Thoracic aorta (tissue), 2 donors: Measurements from ENCODE around the gene CCNB2. TPM values are rescaled to one million over a fixed set of nuclear protein-coding genes. Genes with fewer than 3 reads are reported as not detected.

ENCODE experiments used
- ATAC-seq: fragments of 150-250 bp; one replicate; pipeline ENCODE4 v1.8.0; 2017; ENCODE audit warnings: low read depth; ENCODE audit not compliant: insufficient number of reproducible peaks, low FRiP score
- DNase-seq: peaks from one replicate; pipeline ENCODE4 v3.0.0-alpha.2; 2020; ENCODE audit warnings: low spot score
- H3K27ac ChIP-seq, 2 donors: fragments of 200-600 bp; sonication (generic); 1 replicate in 1 of 2; 2 replicates in 1 of 2; pipeline ENCODE4 v1.5.1; 2016; ENCODE audit warnings: mild to moderate bottlenecking in 2 of 2, moderate library complexity in 2 of 2
- H3K27me3 ChIP-seq: fragments of 200-600 bp; sonication (generic); replicated peaks from 2 replicates; pipeline ENCODE4 v1.6.0; 2016; ENCODE audit warnings: mild to moderate bottlenecking; ENCODE audit not compliant: insufficient read depth
- H3K36me3 ChIP-seq: fragments of 200-600 bp; sonication (generic); one replicate; pipeline ENCODE4 v1.5.1; 2016
- H3K4me1 ChIP-seq, 2 donors: fragments of 200-600 bp; sonication (generic); 1 replicate in 1 of 2; 2 replicates in 1 of 2; pipeline versions ENCODE4 v1.5.1 to v1.6.0; 2016; ENCODE audit warnings: low read depth in 2 of 2, mild to moderate bottlenecking in 1 of 2; ENCODE audit not compliant: control insufficient read depth in 1 of 2
- H3K4me3 ChIP-seq: fragments of 200-600 bp; sonication (generic); 2 replicates; pipeline ENCODE4 v1.5.1; 2016; ENCODE audit warnings: mild to moderate bottlenecking
- H3K9me3 ChIP-seq: fragments of 200-600 bp; sonication (generic); 2 replicates; pipeline ENCODE4 v1.5.1; 2016
- CTCF ChIP-seq: fragments of 200-600 bp; sonication (generic); IDR thresholded peaks from one replicate; pipeline ENCODE4 v1.5.1; 2019; ENCODE audit warnings: antibody characterized with exemption
- total RNA-seq, 2 donors: library from RNA; depleted of rRNA; stranded (reverse); fragments of >200 nt; gene quantifications; one replicate each; pipeline versions ENCODE4 v1.1.0 to v1.2.3, GENCODE V29; 2016

The CCNB2 gene
- total RNA-seq, 2 donors from 2014 or later, result 0.42 to 0.54 TPM

GRCh38 chr15:59165726-59166125 is 60.8 kb downstream of the CCNB2 start:
- Histone ChIP-seq H3K4me3 (no peak overlapping the region), H3K36me3 (peaks cover 15% of the 10 kb centered on the region), H3K4me1 (peaks cover 39 to 52% of the 10 kb centered on the region in 2 donors), H3K27ac (peak overlapping the region; percentile 55 to 73), H3K9me3 (no peaks in the 10 kb centered on the region), H3K27me3 (no peaks in the 10 kb centered on the region)
- no peak for TF ChIP-seq CTCF
- DNase-seq, result no peak
- no peak for ATAC-seq

- H3K27ac ChIP-seq, result peak overlapping the region; percentile 55 to 73
- no peak overlapping the region for H3K4me3 ChIP-seq
- no peak for DNase-seq
- H3K9me3 ChIP-seq, result no peaks in the 10 kb centered on the region
- no peak for TF ChIP-seq CTCF
- no peak for ATAC-seq
- H3K4me1 ChIP-seq, result peaks cover 44 to 56% of the 10 kb centered on the region in 2 donors
- no peaks in the 10 kb centered on the region for H3K27me3 ChIP-seq
- H3K36me3 ChIP-seq, result peaks cover 10% of the 10 kb centered on the region
These were observed 61.2 kb downstream of the CCNB2 start for GRCh38 chr15:59166166-59166565.

GRCh38 chr15:59166601-59167265 is 61.8 kb downstream of the CCNB2 start:
- DNase-seq (no peak), ATAC-seq (no peak)
- Histone ChIP-seq H3K27ac (peak overlapping the region; percentile 55 to 73), H3K4me1 (peaks cover 45 to 59% of the 10 kb centered on the region in 2 donors), H3K4me3 (no peak overlapping the region), H3K36me3 (peaks cover 6% of the 10 kb centered on the region), H3K27me3 (no peaks in the 10 kb centered on the region), H3K9me3 (no peaks in the 10 kb centered on the region)
- TF ChIP-seq CTCF, result no peak

- no peak for ATAC-seq
- H3K27me3 ChIP-seq, result no peaks in the 10 kb centered on the region
- H3K4me3 ChIP-seq, result no peak overlapping the region
- TF ChIP-seq CTCF, result no peak
- no peaks in the 10 kb centered on the region for H3K9me3 ChIP-seq
- peaks cover 45 to 59% of the 10 kb centered on the region in 2 donors for H3K4me1 ChIP-seq
- peak overlapping the region; percentile 67 to 98 for H3K27ac ChIP-seq
- no peaks in the 10 kb centered on the region for H3K36me3 ChIP-seq
- DNase-seq, result no peak
These were observed 63.6 kb downstream of the CCNB2 start for GRCh38 chr15:59168536-59168935.

- ATAC-seq (peak; percentile 90), DNase-seq (no peak)
- Histone ChIP-seq H3K9me3 (no peaks in the 10 kb centered on the region), H3K27me3 (no peaks in the 10 kb centered on the region), H3K4me3 (peak overlapping the region; percentile 37), H3K27ac (peak overlapping the region; percentile 96 to 98), H3K4me1 (peaks cover 45 to 59% of the 10 kb centered on the region in 2 donors), H3K36me3 (no peaks in the 10 kb centered on the region)
- TF ChIP-seq CTCF, result no peak
These were observed 64.3 kb downstream of the CCNB2 start for GRCh38 chr15:59169251-59169708.
